ENCODE results near the gene TLN1. TPM values are rescaled to one million over a fixed set of nuclear protein-coding genes. Genes with fewer than 3 reads are reported as not detected.

TLN1 gene
- total RNA-seq, 2 donors from 2014 or later: 259 to 617 TPM

DNA sequence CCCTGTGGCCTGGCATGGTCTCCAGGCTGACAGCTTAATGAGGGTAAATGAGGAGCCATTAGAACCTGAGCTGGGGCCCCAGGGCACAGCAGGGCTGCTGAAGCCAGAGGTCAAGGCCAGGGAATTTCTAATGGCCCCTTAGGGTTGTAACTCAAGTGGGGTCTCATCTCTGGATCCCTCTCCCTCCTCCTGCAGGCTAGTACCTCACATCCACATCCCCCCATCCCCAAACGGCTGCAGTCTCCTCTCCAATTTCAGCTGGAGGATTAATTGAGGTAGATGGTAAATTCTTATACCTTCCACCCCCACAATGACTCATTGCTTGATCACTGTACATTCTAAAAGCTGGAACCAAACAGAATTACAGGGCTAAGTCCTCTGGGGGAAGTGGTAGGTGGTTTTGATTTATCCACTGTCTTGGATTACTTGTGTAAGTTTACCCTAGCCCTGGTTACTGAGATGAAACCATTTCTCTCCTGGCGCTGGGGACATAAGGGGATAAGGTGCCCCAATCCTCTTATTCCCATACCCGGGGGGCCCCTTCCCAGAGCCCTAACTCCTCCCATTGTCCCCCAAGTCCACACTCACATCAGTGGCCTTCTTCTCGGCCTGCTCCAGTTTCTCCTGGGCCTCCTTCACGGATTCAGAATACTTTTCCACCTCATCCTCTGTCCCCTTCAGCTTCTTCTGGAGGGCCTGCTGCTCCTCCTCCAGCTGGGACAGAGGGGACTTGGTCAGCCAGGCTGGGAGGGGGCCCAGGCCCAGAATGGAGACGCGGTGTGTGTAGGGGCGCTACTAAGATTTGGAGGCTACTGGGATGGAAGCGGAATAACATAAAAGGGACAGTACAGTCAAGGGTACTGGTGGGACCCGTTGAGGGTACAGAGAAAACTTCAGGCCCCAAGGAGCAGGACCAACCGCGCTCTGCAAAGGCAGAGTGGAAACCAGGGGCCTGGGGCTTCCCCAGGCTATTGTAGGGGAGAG, 43.1 kb downstream of the TLN1 start:
- no peaks in the 10 kb centered on the region for H3K9me3 ChIP-seq (ENCODE audit: control insufficient read depth, low read length, poor library complexity, severe bottlenecking)
- no peak overlapping the region for H3K27ac Mint-ChIP-seq
- DNase-seq (no peak), ATAC-seq (no peak)
- H3K27me3 Mint-ChIP-seq: no peaks in the 10 kb centered on the region
- H3K36me3 Mint-ChIP-seq (ENCODE audit: low read depth): no peaks in the 10 kb centered on the region
- peaks cover 20% of the 10 kb centered on the region for H3K4me1 Mint-ChIP-seq
- H3K4me3 Mint-ChIP-seq: peak overlapping the region; percentile 74

- H3K9me3 ChIP-seq (ENCODE audit: control insufficient read depth, low read length, poor library complexity, severe bottlenecking): no peaks in the 10 kb centered on the region
- H3K4me3 Mint-ChIP-seq: no peak overlapping the region
- H3K36me3 Mint-ChIP-seq (ENCODE audit: low read depth): no peaks in the 10 kb centered on the region
- ATAC-seq: no peak
- H3K27ac Mint-ChIP-seq: no peak overlapping the region
- no peaks in the 10 kb centered on the region for H3K27me3 Mint-ChIP-seq
- peaks cover 20% of the 10 kb centered on the region for H3K4me1 Mint-ChIP-seq
- DNase-seq: no peak
Measured at GRCh38 chr9:35687972-35688557, 43.9 kb downstream of the TLN1 start.

- DNase-seq (no peak), ATAC-seq (no peak)
- Mint-ChIP-seq H3K4me1 (peaks cover 20% of the 10 kb centered on the region), H3K27me3 (no peaks in the 10 kb centered on the region), H3K36me3 (ENCODE audit: low read depth) (no peaks in the 10 kb centered on the region), H3K27ac (no peak overlapping the region), H3K4me3 (no peak overlapping the region)
- H3K9me3 ChIP-seq (ENCODE audit: control insufficient read depth, low read length, poor library complexity, severe bottlenecking): no peaks in the 10 kb centered on the region
Measured at GRCh38 chr9:35687306-35687705, 44.7 kb downstream of the TLN1 start.

DNA sequence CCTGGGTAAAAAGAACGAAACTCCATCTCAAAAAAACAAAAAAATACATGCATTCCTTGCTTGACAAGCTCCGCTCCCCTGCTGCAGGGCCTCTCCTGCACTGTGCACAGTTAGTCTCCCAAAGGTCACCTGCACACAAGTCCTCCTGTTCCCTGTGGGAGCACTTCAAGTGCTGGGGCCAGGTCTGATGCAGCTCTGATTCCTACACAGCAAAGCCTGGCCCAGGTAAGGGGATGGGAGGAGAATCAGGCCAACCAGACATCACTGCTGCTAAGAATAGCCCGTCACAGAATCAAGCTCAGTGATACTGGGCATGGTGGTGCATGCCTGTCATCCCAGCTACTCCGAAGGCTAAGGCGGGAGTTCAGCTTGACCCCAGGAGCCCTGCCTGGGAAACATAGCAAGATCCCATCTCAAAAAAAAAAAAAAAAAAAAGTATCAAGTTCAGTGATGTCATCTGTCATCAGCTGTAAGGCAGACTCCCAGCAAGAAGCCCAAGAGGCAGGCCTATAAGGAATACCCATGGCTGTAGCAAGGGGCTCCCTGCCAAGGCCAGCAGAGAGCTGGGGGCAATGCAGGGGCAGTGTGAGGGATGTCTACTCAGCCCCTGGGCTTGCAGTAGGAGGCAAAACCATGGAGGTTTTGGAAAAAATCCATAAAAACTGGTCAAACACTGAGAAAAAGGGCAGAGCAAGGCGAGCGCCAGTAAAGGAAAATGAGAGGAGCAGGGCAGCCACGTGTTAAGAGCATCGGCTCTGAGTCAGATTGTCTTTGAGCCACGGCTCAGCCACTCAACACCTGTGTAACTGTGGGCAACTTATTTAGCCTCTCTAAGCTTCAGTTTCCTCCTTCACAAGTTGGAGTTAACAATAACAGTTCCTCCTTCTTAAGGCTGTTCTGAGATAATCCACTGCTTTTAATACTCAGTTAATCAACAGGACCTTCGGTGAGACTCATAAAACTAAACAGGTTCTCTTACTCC, 45.5 kb downstream of the TLN1 start:
- Mint-ChIP-seq H3K27ac (no peak overlapping the region), H3K4me1 (peaks cover 14% of the 10 kb centered on the region), H3K36me3 (ENCODE audit: low read depth) (no peaks in the 10 kb centered on the region), H3K27me3 (no peaks in the 10 kb centered on the region), H3K4me3 (no peak overlapping the region)
- no peaks in the 10 kb centered on the region for H3K9me3 ChIP-seq (ENCODE audit: control insufficient read depth, low read length, poor library complexity, severe bottlenecking)
- ATAC-seq: no peak
- DNase-seq: no peak

GRCh38 chr9:35685506-35685905, 46.5 kb downstream of the TLN1 start:
- Mint-ChIP-seq H3K36me3 (ENCODE audit: low read depth) (no peaks in the 10 kb centered on the region), H3K4me1 (peaks cover 8% of the 10 kb centered on the region), H3K27ac (no peak overlapping the region), H3K4me3 (no peak overlapping the region), H3K27me3 (no peaks in the 10 kb centered on the region)
- DNase-seq (no peak), ATAC-seq (no peak)
- H3K9me3 ChIP-seq (ENCODE audit: control insufficient read depth, low read length, poor library complexity, severe bottlenecking): no peaks in the 10 kb centered on the region

DNA sequence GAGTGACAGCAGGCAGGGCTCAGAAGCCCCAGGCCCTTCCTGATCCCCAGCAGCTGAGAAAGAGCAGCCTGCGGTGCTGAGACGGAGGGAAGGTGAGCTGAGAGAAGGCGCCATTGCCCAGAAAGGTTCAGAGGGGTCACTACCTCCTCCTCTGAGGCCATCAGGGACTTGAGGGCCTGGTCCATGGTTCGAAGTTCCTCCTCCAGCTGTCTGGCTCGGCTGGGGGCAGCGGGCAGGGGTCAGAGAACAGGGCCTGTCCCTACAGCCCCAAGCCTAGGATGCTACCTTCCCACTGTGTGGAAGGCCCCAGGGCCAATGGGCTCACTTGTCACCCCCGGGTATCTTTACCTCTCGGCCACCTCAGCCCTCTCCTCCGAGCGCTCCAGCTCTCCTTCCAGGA, 47.1 kb downstream of the TLN1 start:
- Mint-ChIP-seq H3K27me3 (no peaks in the 10 kb centered on the region), H3K4me3 (no peak overlapping the region), H3K27ac (no peak overlapping the region), H3K4me1 (peaks cover 8% of the 10 kb centered on the region), H3K36me3 (ENCODE audit: low read depth) (no peaks in the 10 kb centered on the region)
- DNase-seq (no peak), ATAC-seq (no peak)
- no peaks in the 10 kb centered on the region for H3K9me3 ChIP-seq (ENCODE audit: control insufficient read depth, low read length, poor library complexity, severe bottlenecking)

DNA sequence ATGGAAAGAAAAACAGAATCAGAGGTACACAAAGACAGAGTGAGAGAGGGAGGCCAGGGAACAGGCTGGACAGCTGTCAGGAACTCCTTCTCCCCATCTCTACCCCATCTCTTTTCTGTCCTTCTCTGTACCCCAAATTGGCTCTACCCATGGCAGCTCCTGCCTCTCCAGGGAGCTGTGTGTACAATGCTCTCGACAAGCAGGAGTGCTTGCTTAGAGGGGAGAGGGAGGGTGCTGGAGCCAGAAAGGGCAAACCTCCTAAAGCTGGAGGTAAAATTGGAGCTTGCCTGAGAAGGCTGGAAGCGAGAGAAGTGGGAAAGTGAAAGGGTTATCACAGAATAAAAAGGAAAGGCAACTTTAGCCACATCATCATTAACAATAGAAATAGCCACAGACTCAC, 48.7 kb downstream of the TLN1 start:
- Mint-ChIP-seq H3K27ac (no peak overlapping the region), H3K27me3 (no peaks in the 10 kb centered on the region), H3K4me1 (peaks cover 5% of the 10 kb centered on the region), H3K36me3 (ENCODE audit: low read depth) (no peaks in the 10 kb centered on the region), H3K4me3 (no peak overlapping the region)
- H3K9me3 ChIP-seq (ENCODE audit: control insufficient read depth, low read length, poor library complexity, severe bottlenecking): no peaks in the 10 kb centered on the region
- ATAC-seq (no peak), DNase-seq (no peak)

- peaks cover 5% of the 10 kb centered on the region for H3K4me1 Mint-ChIP-seq
- H3K27me3 Mint-ChIP-seq: no peaks in the 10 kb centered on the region
- no peak for DNase-seq
- no peak overlapping the region for H3K4me3 Mint-ChIP-seq
- ATAC-seq: no peak
- no peaks in the 10 kb centered on the region for H3K9me3 ChIP-seq (ENCODE audit: control insufficient read depth, low read length, poor library complexity, severe bottlenecking)
- no peaks in the 10 kb centered on the region for H3K36me3 Mint-ChIP-seq (ENCODE audit: low read depth)
- no peak overlapping the region for H3K27ac Mint-ChIP-seq
Measured at GRCh38 chr9:35682520-35683315, 49.3 kb downstream of the TLN1 start.

- no peaks in the 10 kb centered on the region for H3K9me3 ChIP-seq (ENCODE audit: control insufficient read depth, low read length, poor library complexity, severe bottlenecking)
- Mint-ChIP-seq H3K4me1 (peaks cover 2% of the 10 kb centered on the region), H3K36me3 (ENCODE audit: low read depth) (no peaks in the 10 kb centered on the region), H3K27ac (no peak overlapping the region), H3K4me3 (no peak overlapping the region), H3K27me3 (no peaks in the 10 kb centered on the region)
- ATAC-seq (no peak), DNase-seq (no peak)
Measured at GRCh38 chr9:35682051-35682450, 49.9 kb downstream of the TLN1 start.

- Mint-ChIP-seq H3K27me3 (no peaks in the 10 kb centered on the region), H3K4me1 (peaks cover 5% of the 10 kb centered on the region), H3K27ac (no peak overlapping the region), H3K36me3 (ENCODE audit: low read depth) (no peaks in the 10 kb centered on the region), H3K4me3 (no peak overlapping the region)
- H3K9me3 ChIP-seq (ENCODE audit: control insufficient read depth, low read length, poor library complexity, severe bottlenecking): no peaks in the 10 kb centered on the region
- no peak for DNase-seq
- no peak for ATAC-seq
Measured at GRCh38 chr9:35681341-35682002, 50.5 kb downstream of the TLN1 start.

DNA sequence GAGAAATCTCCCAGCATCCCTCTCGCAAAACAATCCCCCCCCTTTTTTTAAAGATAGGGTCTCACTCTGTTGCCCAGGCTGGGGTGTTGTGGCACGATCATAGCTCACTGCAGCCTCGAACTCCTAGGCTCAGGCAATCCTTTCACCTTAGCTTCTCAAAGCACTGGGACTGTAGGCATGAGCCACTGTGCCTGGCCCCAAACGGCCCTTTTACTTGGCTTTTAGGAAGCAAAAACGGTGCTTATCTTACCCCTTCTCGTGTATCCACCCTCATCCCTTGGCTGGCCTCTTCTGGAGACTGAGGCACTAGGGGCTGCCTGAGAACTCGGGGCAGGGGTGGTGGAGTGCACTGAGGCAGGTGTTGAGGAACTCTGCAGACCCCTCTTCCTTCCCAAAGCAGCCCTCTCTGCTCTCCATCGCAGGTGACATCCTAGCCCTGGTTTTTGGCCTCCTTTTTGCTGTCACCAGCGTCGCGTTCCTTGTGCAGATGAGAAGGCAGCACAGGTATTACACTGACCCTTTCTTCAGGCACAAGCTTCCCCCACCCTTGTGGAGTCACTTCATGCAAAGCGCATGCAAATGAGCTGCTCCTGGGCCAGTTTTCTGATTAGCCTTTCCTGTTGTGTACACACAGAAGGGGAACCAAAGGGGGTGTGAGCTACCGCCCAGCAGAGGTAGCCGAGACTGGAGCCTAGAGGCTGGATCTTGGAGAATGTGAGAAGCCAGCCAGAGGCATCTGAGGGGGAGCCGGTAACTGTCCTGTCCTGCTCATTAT, 51.5 kb downstream of the TLN1 start:
- Mint-ChIP-seq H3K4me1 (peaks cover 5% of the 10 kb centered on the region), H3K4me3 (no peak overlapping the region), H3K27ac (no peak overlapping the region), H3K27me3 (no peaks in the 10 kb centered on the region), H3K36me3 (ENCODE audit: low read depth) (no peaks in the 10 kb centered on the region)
- DNase-seq: no peak
- H3K9me3 ChIP-seq (ENCODE audit: control insufficient read depth, low read length, poor library complexity, severe bottlenecking): no peaks in the 10 kb centered on the region
- ATAC-seq: no peak

Measured in T-helper 17 cell (primary cell).